ENCODE results near the gene MAP1LC3B.
A peak's percentile ranks its signal among the peaks of the same experiment; 100 is the strongest.
"Not testable (repeated sequence)": the region's sequence is repeated elsewhere in the genome, so short reads cannot be mapped to it uniquely, and the experiment has no call there.

Gene MAP1LC3B

GRCh38 chr16:87360862-87361610, 31.1 kb upstream of the MAP1LC3B start:
- no peak overlapping the region for H3K4me3 ChIP-seq (ENCODE audit: control insufficient read depth in 1 of 7, extremely low read depth in 1 of 7, insufficient read depth in 4 of 7, low read depth in 2 of 7, low read length in 6 of 7)
- H3K27me3 ChIP-seq (replicated peaks in 2 of 5; ENCODE audit: control insufficient read depth in 4 of 5, insufficient read depth in 5 of 5, low read length in 4 of 5), result no peaks in the 10 kb centered on the region
- H3K9me3 ChIP-seq (ENCODE audit: control extremely low read depth in 1 of 5, control insufficient read depth in 4 of 5, insufficient read depth in 2 of 5, low read depth in 1 of 5, low read length in 4 of 5), result no peaks in the 10 kb centered on the region
- H3K4me1 ChIP-seq (ENCODE audit: control extremely low read depth in 1 of 4, control insufficient read depth in 4 of 4, insufficient read depth in 4 of 4, low read length in 3 of 4), result peaks cover 0 to 16% (median 4%) of the 10 kb centered on the region in 4 experiments
- WGBS (ENCODE audit: insufficient coverage), result 98% methylated on average over 15 of the region's 16 CpGs
- H3K27ac ChIP-seq (ENCODE audit: insufficient read depth in 1 of 2, low read depth in 1 of 2, low read length in 2 of 2, poor library complexity in 1 of 2, severe bottlenecking in 2 of 2), result no peak overlapping the region
- ChIA-PET POLR2A (no interaction called here), CTCF (interaction anchor here (1.1 to 1.3 kb wide), 2 partner anchors 12 to 18 kb away, joined by 3 read pairs; no protein-coding TSS in a partner anchor)
- peaks cover 0 to 44% (median 31%) of the 10 kb centered on the region in 4 experiments for H3K36me3 ChIP-seq (ENCODE audit: control insufficient read depth in 4 of 4, insufficient read depth in 4 of 4, low read length in 3 of 4)
- DNase-seq, result no peak

- Histone ChIP-seq H3K4me1 (ENCODE audit: control extremely low read depth in 1 of 4, control insufficient read depth in 4 of 4, insufficient read depth in 4 of 4, low read length in 3 of 4) (peaks cover 0 to 16% (median 4%) of the 10 kb centered on the region in 4 experiments), H3K9me3 (ENCODE audit: control extremely low read depth in 1 of 5, control insufficient read depth in 4 of 5, insufficient read depth in 2 of 5, low read depth in 1 of 5, low read length in 4 of 5) (no peaks in the 10 kb centered on the region), H3K4me3 (ENCODE audit: control insufficient read depth in 1 of 7, extremely low read depth in 1 of 7, insufficient read depth in 4 of 7, low read depth in 2 of 7, low read length in 6 of 7) (no peak overlapping the region), H3K36me3 (ENCODE audit: control insufficient read depth in 4 of 4, insufficient read depth in 4 of 4, low read length in 3 of 4) (peaks cover 0 to 49% (median 28%) of the 10 kb centered on the region in 4 experiments), H3K27ac (ENCODE audit: insufficient read depth in 1 of 2, low read depth in 1 of 2, low read length in 2 of 2, poor library complexity in 1 of 2, severe bottlenecking in 2 of 2) (no peak overlapping the region), H3K27me3 (replicated peaks in 2 of 5; ENCODE audit: control insufficient read depth in 4 of 5, insufficient read depth in 5 of 5, low read length in 4 of 5) (no peaks in the 10 kb centered on the region)
- no peak for DNase-seq
- POLR2A ChIA-PET, result no interaction called here
- WGBS (ENCODE audit: insufficient coverage), result 97% methylated on average over 5 of the region's 8 CpGs
- CTCF ChIA-PET, result no interaction called here
These were observed 30.1 kb upstream of the MAP1LC3B start for GRCh38 chr16:87361916-87362619.

- Histone ChIP-seq H3K36me3 (ENCODE audit: control insufficient read depth in 4 of 4, insufficient read depth in 4 of 4, low read length in 3 of 4) (peaks cover 0 to 48% (median 27%) of the 10 kb centered on the region in 4 experiments), H3K4me1 (ENCODE audit: control extremely low read depth in 1 of 4, control insufficient read depth in 4 of 4, insufficient read depth in 4 of 4, low read length in 3 of 4) (peaks cover 0 to 16% (median 4%) of the 10 kb centered on the region in 4 experiments)
- CTCF ChIA-PET, result interaction anchor here (0.9 to 2.1 kb wide), 3 partner anchors 14 to 26 kb away, joined by 3 to 5 read pairs (median 3); no protein-coding TSS in a partner anchor
- H3K9me3 ChIP-seq (ENCODE audit: control extremely low read depth in 1 of 5, control insufficient read depth in 4 of 5, insufficient read depth in 2 of 5, low read depth in 1 of 5, low read length in 4 of 5); POLR2A ChIA-PET; DNase-seq; H3K27ac ChIP-seq (ENCODE audit: insufficient read depth in 1 of 2, low read depth in 1 of 2, low read length in 2 of 2, poor library complexity in 1 of 2, severe bottlenecking in 2 of 2); H3K4me3 ChIP-seq (ENCODE audit: control insufficient read depth in 1 of 7, extremely low read depth in 1 of 7, insufficient read depth in 4 of 7, low read depth in 2 of 7, low read length in 6 of 7); H3K27me3 ChIP-seq (replicated peaks in 2 of 5; ENCODE audit: control insufficient read depth in 4 of 5, insufficient read depth in 5 of 5, low read length in 4 of 5): not testable (repeated sequence)
- 97% methylated on average over 12 of the region's 13 CpGs for WGBS (ENCODE audit: insufficient coverage)
These were observed 29.1 kb upstream of the MAP1LC3B start for GRCh38 chr16:87362828-87363559.

- H3K9me3 ChIP-seq (ENCODE audit: control extremely low read depth in 1 of 5, control insufficient read depth in 4 of 5, insufficient read depth in 2 of 5, low read depth in 1 of 5, low read length in 4 of 5), result no peaks in the 10 kb centered on the region
- 66% methylated on average over 9 of the region's 17 CpGs for WGBS (ENCODE audit: insufficient coverage)
- CTCF ChIA-PET, result interaction anchor here (0.9 to 2.1 kb wide), 4 partner anchors 10 to 25 kb away, joined by 3 to 5 read pairs (median 3); no protein-coding TSS in a partner anchor
- DNase-seq, result peak in 1 of 3 donors; percentile 3
- peaks cover 0 to 39% (median 21%) of the 10 kb centered on the region in 4 experiments for H3K36me3 ChIP-seq (ENCODE audit: control insufficient read depth in 4 of 4, insufficient read depth in 4 of 4, low read length in 3 of 4)
- POLR2A ChIA-PET, result no interaction called here
- H3K27ac ChIP-seq (ENCODE audit: insufficient read depth in 1 of 2, low read depth in 1 of 2, low read length in 2 of 2, poor library complexity in 1 of 2, severe bottlenecking in 2 of 2), result no peak overlapping the region
- no peaks in the 10 kb centered on the region for H3K27me3 ChIP-seq (replicated peaks in 2 of 5; ENCODE audit: control insufficient read depth in 4 of 5, insufficient read depth in 5 of 5, low read length in 4 of 5)
- peak overlapping the region in 1 of 7 experiments; percentile 61 for H3K4me3 ChIP-seq (ENCODE audit: control insufficient read depth in 1 of 7, extremely low read depth in 1 of 7, insufficient read depth in 4 of 7, low read depth in 2 of 7, low read length in 6 of 7)
- H3K4me1 ChIP-seq (ENCODE audit: control extremely low read depth in 1 of 4, control insufficient read depth in 4 of 4, insufficient read depth in 4 of 4, low read length in 3 of 4), result peaks cover 7 to 20% (median 12%) of the 10 kb centered on the region in 4 experiments
These were observed 28.2 kb upstream of the MAP1LC3B start for GRCh38 chr16:87363771-87364455.

- peaks cover 0 to 27% (median 12%) of the 10 kb centered on the region in 4 experiments for H3K36me3 ChIP-seq (ENCODE audit: control insufficient read depth in 4 of 4, insufficient read depth in 4 of 4, low read length in 3 of 4)
- no peak overlapping the region for H3K27ac ChIP-seq (ENCODE audit: insufficient read depth in 1 of 2, low read depth in 1 of 2, low read length in 2 of 2, poor library complexity in 1 of 2, severe bottlenecking in 2 of 2)
- ChIA-PET POLR2A (no interaction called here), CTCF (interaction anchor here (2.1 kb wide), 1 partner anchor 25 kb away, joined by 5 read pairs; no protein-coding TSS in a partner anchor)
- H3K27me3 ChIP-seq (replicated peaks in 2 of 5; ENCODE audit: control insufficient read depth in 4 of 5, insufficient read depth in 5 of 5, low read length in 4 of 5), result no peaks in the 10 kb centered on the region
- DNase-seq, result no peak
- WGBS (ENCODE audit: insufficient coverage), result 94% methylated on average over 12 of the region's 13 CpGs
- no peak overlapping the region for H3K4me3 ChIP-seq (ENCODE audit: control insufficient read depth in 1 of 7, extremely low read depth in 1 of 7, insufficient read depth in 4 of 7, low read depth in 2 of 7, low read length in 6 of 7)
- H3K4me1 ChIP-seq (ENCODE audit: control extremely low read depth in 1 of 4, control insufficient read depth in 4 of 4, insufficient read depth in 4 of 4, low read length in 3 of 4), result peaks cover 7 to 20% (median 13%) of the 10 kb centered on the region in 4 experiments
- H3K9me3 ChIP-seq (ENCODE audit: control extremely low read depth in 1 of 5, control insufficient read depth in 4 of 5, insufficient read depth in 2 of 5, low read depth in 1 of 5, low read length in 4 of 5), result no peaks in the 10 kb centered on the region
These were observed 27.0 kb upstream of the MAP1LC3B start for GRCh38 chr16:87365021-87365713.

- Histone ChIP-seq H3K27me3 (replicated peaks in 2 of 5; ENCODE audit: control insufficient read depth in 4 of 5, insufficient read depth in 5 of 5, low read length in 4 of 5) (peaks cover 0 to 2% (median 0%) of the 10 kb centered on the region in 5 experiments), H3K36me3 (ENCODE audit: control insufficient read depth in 4 of 4, insufficient read depth in 4 of 4, low read length in 3 of 4) (peaks cover 0 to 18% (median 8%) of the 10 kb centered on the region in 4 experiments), H3K4me1 (ENCODE audit: control extremely low read depth in 1 of 4, control insufficient read depth in 4 of 4, insufficient read depth in 4 of 4, low read length in 3 of 4) (peaks cover 7 to 20% (median 13%) of the 10 kb centered on the region in 4 experiments), H3K9me3 (ENCODE audit: control extremely low read depth in 1 of 5, control insufficient read depth in 4 of 5, insufficient read depth in 2 of 5, low read depth in 1 of 5, low read length in 4 of 5) (no peaks in the 10 kb centered on the region), H3K27ac (ENCODE audit: insufficient read depth in 1 of 2, low read depth in 1 of 2, low read length in 2 of 2, poor library complexity in 1 of 2, severe bottlenecking in 2 of 2) (no peak overlapping the region), H3K4me3 (ENCODE audit: control insufficient read depth in 1 of 7, extremely low read depth in 1 of 7, insufficient read depth in 4 of 7, low read depth in 2 of 7, low read length in 6 of 7) (no peak overlapping the region)
- WGBS (ENCODE audit: insufficient coverage), result 100% methylated on average over 3 of the region's 4 CpGs
- ChIA-PET CTCF (no interaction called here), POLR2A (no interaction called here)
- DNase-seq, result no peak
These were observed 25.8 kb upstream of the MAP1LC3B start for GRCh38 chr16:87366288-87366687.

Data from common myeloid progenitor, CD34-positive (primary cell).